ENCODE measurements around the gene FNDC3B.
"Not testable (repeated sequence)": the region's sequence is repeated elsewhere in the genome, so short reads cannot be mapped to it uniquely, and the experiment has no call there.

The FNDC3B gene

GRCh38 chr3:172351895-172352466 lies 312.6 kb downstream of the FNDC3B start:
- no peak overlapping the region for H3K4me3 ChIP-seq (ENCODE audit: low read depth, low read length)

- no peak overlapping the region for H3K4me3 ChIP-seq (ENCODE audit: low read depth, low read length)
Measured at GRCh38 chr3:172352786-172353185, 313.4 kb downstream of the FNDC3B start.

- H3K4me3 ChIP-seq (ENCODE audit: low read depth, low read length): no peak overlapping the region
Measured at GRCh38 chr3:172354931-172355499, 315.6 kb downstream of the FNDC3B start.

GRCh38 chr3:172355836-172356235 lies 316.5 kb downstream of the FNDC3B start:
- H3K4me3 ChIP-seq (ENCODE audit: low read depth, low read length): no peak overlapping the region

GRCh38 chr3:172356427-172356826 lies 317.0 kb downstream of the FNDC3B start:
- no peak overlapping the region for H3K4me3 ChIP-seq (ENCODE audit: low read depth, low read length)

GRCh38 chr3:172357850-172358754 lies 318.7 kb downstream of the FNDC3B start:
- no peak overlapping the region for H3K4me3 ChIP-seq (ENCODE audit: low read depth, low read length)

- H3K4me3 ChIP-seq (ENCODE audit: low read depth, low read length): no peak overlapping the region
Measured at GRCh38 chr3:172359231-172359630, 319.9 kb downstream of the FNDC3B start.

- no peak overlapping the region for H3K4me3 ChIP-seq (ENCODE audit: low read depth, low read length)
Measured at GRCh38 chr3:172359996-172360395, 320.6 kb downstream of the FNDC3B start.

- H3K4me3 ChIP-seq (ENCODE audit: low read depth, low read length): no peak overlapping the region
Measured at GRCh38 chr3:172362583-172362982, 323.2 kb downstream of the FNDC3B start.

- H3K4me3 ChIP-seq (ENCODE audit: low read depth, low read length): no peak overlapping the region
Measured at GRCh38 chr3:172364374-172365027, 325.1 kb downstream of the FNDC3B start.

- H3K4me3 ChIP-seq (ENCODE audit: low read depth, low read length): no peak overlapping the region
Measured at GRCh38 chr3:172365028-172365567, 325.7 kb downstream of the FNDC3B start.

- H3K4me3 ChIP-seq (ENCODE audit: low read depth, low read length): no peak overlapping the region
Measured at GRCh38 chr3:172367205-172368105, 328.1 kb downstream of the FNDC3B start.

GRCh38 chr3:172368556-172368955 lies 329.2 kb downstream of the FNDC3B start:
- not testable (repeated sequence) for H3K4me3 ChIP-seq (ENCODE audit: low read depth, low read length)

- no peak overlapping the region for H3K4me3 ChIP-seq (ENCODE audit: low read depth, low read length)
Measured at GRCh38 chr3:172369590-172370259, 330.3 kb downstream of the FNDC3B start.

GRCh38 chr3:172370419-172370818 lies 331.0 kb downstream of the FNDC3B start:
- no peak overlapping the region for H3K4me3 ChIP-seq (ENCODE audit: low read depth, low read length)

- no peak overlapping the region for H3K4me3 ChIP-seq (ENCODE audit: low read depth, low read length)
Measured at GRCh38 chr3:172371544-172371943, 332.2 kb downstream of the FNDC3B start.

- H3K4me3 ChIP-seq (ENCODE audit: low read depth, low read length): no peak overlapping the region
Measured at GRCh38 chr3:172372895-172373294, 333.5 kb downstream of the FNDC3B start.

- H3K4me3 ChIP-seq (ENCODE audit: low read depth, low read length): no peak overlapping the region
Measured at GRCh38 chr3:172373912-172374311, 334.5 kb downstream of the FNDC3B start.

- H3K4me3 ChIP-seq (ENCODE audit: low read depth, low read length): no peak overlapping the region
Measured at GRCh38 chr3:172375206-172375850, 335.9 kb downstream of the FNDC3B start.

Measured in iPS-11a (cell line).